Jurkat, Clone E6-1 (cell line): Measurements from ENCODE around the gene LRRC15.

Source experiments
- DNase-seq: peaks from one replicate; pipeline ENCODE4 v3.0.0-alpha.2; 2011; ENCODE audit warnings: low read depth, low spot score
- H3K4me3 ChIP-seq: 2 replicates; pipeline ENCODE4 v1.5.1; 2011; ENCODE audit warnings: mild to moderate bottlenecking, low read length, control low read depth, moderate library complexity

Gene LRRC15

DNA sequence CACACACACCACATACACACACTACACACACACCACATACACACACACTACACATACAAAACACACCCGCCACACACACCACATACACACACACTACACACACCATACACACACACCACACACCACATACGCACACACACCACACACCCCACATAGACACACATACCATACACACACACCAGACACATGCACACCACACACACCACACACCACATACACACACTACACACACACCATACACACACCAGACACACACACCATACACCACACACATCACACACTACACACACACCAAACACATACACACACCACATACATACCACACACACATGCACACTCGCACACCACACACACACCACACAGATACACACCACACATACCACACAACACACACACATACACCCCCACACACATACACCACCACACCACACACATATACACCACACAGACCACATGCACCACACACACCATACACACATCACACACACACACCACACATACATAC, 44.7 kb downstream of the LRRC15 start:
- no peak for DNase-seq
- H3K4me3 ChIP-seq: no peak overlapping the region

DNA sequence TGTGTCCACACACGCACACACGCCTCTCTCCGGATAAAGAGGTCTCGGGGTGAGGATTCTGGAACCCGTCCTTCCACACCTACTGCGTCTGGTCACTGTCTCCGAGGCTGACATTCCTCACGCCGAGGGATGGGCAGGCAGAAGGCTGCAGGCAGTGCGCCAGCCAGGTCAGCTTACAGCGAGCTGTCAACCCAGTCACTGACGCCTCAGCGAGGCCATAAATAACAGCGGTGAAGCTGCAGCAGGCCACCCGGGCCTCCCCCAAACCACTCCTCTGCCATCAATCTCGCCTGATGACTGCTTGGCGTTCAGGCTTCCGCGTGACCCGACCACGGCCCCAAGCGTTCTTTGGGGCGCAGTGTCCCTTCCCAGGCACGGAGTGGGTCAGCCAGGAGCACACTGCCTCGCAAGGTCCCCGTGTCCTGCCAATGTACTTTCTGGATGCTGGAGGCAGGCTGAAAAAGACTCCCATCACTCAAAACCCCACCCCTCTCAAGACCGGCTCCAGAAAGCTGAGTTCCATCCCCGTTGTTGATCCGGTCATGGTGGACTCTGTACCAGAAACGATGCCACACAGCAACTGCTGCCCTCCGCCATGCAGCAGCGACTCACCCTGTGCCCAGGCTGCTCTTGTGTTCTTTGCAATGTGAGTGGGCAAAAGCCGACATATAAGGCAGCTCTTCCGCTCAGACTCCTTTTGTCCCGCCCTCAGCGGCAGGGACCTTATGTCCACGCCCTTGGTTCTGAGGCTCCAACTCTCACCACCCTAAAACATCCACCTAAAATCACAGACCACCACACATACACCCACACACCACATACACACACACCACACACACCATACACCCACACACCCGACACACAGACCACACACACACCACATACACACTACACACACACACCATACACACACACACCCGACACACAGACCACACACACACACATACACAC, 45.5 kb downstream of the LRRC15 start:
- peak overlapping the region; percentile 18 for H3K4me3 ChIP-seq
- peak; percentile 62 for DNase-seq

GRCh38 chr3:194322678-194323211, 46.8 kb downstream of the LRRC15 start:
- no peak overlapping the region for H3K4me3 ChIP-seq

DNA sequence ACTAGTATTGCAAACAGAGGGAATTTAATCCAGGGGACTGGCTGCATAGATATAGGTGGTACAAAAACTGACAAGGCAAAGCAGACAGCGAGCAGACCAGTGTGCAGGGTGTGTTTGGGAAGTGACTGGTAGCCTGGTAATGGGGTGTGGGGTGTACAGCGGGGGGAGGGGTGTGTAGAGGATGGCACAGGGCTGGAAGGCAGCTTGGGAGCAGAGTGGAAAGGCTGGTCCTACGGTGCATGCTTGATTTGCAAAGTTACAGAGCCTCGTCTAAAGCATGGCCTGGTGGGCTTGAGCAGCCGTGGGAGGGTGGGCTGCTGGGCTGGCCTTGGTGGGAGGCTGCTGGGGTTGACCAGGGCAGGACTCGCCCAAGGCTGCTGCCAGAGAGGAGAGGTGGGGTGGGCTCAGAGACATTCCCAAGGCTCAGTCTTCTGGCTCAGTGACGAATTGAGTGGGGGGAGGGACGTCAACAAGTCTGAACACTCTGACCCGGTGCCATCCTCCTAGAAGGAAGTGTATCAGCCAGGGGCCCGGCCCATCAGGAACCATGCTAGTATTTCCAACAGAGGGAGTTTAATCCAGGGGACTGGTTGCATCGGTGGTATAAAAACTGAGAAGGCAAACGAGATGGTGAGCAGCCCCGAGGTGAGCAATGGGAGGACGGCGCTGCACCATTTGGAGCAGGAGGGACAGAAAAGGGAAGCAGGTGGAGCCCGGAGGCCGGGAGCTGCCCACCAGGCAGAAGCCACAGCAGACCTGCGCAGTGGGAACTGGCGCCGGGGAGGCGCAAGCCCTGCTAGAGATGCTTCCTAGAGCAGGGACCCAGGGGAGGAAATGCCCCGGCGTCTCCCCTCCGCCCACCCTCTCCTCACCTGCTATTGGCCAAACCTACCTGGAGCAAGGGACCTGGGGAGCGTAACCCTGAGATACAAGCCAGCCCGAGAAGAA, 47.6 kb downstream of the LRRC15 start:
- DNase-seq: no peak
- no peak overlapping the region for H3K4me3 ChIP-seq

More at GRCh38 chr3:194322678-194323211, 46.8 kb downstream of the LRRC15 start:
- DNase-seq: no peak

DNA sequence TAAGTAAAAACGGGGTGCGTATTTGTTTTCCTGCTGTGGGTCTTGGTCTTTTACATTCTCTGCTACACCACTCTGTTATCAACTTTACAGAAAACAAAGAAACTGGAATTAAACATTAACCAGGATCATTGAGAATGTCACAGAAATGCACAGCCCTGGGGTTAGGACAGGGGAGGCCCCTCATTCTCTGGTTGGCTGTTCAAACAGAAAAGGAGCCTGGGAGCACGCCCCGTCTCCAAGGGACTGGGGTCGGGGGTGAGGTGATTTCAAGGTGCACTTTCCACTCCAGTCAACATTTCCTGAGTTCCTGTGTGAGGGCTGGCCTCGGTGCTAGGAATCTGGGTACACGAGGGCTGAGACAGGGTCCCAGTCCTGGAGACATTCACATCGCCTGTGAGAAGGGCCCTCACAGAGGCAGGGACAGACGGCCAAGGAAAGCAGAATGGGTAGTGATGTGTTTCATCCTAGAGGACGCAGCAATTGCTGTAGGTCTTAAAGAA, 48.7 kb downstream of the LRRC15 start:
- no peak for DNase-seq
- H3K4me3 ChIP-seq: no peak overlapping the region

DNA sequence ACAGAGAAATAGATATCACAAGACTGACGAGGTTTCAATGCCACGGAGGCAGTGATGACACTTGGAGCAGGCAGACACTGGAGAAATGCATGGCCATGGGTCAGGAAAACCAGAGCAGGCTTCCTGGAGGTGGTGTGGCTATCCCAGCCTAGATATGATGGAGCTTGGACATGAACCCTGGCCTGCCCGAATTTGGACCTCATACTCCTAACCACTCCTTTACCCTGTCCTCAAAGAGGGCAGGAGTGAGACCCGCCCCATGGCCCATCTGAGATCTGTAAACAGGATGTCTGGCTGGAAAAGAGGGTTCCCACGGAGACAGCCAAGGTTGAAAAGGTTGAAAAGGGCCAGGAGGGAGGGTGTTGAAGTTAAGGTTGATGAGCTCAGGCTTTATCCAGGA, 49.4 kb downstream of the LRRC15 start:
- H3K4me3 ChIP-seq: no peak overlapping the region
- DNase-seq: no peak

DNA sequence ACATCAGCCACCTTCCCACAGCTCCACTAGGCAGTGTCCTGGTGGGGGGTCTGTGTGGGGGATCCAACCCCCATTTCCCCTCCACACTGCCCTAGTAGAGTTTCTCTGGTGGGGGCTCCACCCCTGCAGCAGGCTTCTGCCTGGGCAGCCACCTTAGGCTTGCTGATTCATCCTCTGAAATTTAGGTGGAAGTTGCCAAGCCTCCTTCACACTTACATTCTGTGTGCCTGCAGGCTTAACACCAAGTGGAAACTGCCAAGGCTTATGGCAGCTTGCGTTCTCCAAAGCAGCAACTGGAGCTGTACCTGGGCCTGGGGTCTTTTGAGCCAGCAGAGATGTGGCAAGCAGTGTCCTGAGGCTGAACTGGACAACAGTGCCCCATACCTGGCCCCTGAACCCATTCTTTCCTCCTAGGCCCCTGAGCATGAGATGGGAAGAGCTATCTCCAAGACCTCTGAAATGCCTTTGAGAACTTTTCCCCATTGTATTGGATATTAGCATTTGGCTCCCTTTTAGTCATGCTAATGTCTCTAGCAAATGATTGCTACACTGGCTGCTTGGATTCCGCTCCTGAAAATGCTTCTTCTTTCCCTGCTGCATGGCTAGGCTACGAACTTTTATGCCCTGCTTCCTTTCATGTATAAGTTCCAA, 50.9 kb downstream of the LRRC15 start:
- no peak for DNase-seq

GRCh38 chr3:194316918-194317317, 52.6 kb downstream of the LRRC15 start:
- DNase-seq: no peak
- H3K4me3 ChIP-seq: no peak overlapping the region

More for the DNA sequence above, 50.9 kb downstream of the LRRC15 start:
- no peak overlapping the region for H3K4me3 ChIP-seq

- no peak overlapping the region for H3K4me3 ChIP-seq
- DNase-seq: no peak
These were observed 53.6 kb downstream of the LRRC15 start for GRCh38 chr3:194315965-194316361.

DNA sequence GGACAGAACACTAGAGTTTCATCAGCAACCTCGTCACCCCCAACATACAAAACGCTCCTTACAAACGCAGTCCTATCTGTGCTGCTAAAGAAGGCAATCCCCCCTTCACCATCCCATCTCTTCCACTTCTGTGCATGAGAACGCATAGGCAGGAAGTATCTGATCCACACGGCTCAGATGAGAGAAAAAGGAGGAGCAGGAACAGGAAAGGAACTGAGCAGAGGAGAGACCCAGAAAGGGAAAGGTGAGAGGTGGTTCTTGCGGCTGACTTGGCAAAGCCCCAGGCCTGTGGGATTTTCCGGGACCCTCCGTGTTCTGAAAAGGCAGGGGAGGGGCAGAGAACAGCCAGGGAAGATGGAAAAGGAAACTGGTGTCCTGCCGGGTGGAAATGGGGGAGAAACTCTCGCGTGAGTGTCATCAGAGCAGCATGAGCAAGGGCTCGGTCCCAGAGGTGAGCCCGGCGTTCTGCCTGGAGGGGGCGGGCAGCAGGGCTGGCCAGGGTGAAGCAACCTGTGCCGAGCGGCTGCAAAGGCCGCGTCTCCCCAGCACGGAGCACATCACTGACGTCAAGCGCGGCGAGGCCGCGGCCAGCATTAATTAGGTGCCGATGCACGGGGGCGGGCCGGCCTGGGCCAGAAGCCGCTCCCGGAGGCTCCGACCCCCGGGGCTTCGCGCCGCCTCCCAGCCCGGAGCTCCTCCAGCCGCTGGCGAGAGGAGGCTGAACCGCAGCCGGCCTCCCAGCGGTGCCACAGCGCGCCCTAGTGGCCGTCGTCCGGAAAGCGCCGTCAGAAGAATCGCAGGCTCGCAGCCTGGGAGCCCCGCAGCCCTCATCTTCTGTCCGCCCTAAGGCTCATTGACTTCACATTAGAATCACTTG, 54.2 kb downstream of the LRRC15 start:
- DNase-seq: no peak
- peak overlapping the region; percentile 49 for H3K4me3 ChIP-seq

- no peak for DNase-seq
- H3K4me3 ChIP-seq: no peak overlapping the region; the same call in 1 of the 2 replicates
These were observed 55.0 kb downstream of the LRRC15 start for GRCh38 chr3:194314388-194315068.

DNA sequence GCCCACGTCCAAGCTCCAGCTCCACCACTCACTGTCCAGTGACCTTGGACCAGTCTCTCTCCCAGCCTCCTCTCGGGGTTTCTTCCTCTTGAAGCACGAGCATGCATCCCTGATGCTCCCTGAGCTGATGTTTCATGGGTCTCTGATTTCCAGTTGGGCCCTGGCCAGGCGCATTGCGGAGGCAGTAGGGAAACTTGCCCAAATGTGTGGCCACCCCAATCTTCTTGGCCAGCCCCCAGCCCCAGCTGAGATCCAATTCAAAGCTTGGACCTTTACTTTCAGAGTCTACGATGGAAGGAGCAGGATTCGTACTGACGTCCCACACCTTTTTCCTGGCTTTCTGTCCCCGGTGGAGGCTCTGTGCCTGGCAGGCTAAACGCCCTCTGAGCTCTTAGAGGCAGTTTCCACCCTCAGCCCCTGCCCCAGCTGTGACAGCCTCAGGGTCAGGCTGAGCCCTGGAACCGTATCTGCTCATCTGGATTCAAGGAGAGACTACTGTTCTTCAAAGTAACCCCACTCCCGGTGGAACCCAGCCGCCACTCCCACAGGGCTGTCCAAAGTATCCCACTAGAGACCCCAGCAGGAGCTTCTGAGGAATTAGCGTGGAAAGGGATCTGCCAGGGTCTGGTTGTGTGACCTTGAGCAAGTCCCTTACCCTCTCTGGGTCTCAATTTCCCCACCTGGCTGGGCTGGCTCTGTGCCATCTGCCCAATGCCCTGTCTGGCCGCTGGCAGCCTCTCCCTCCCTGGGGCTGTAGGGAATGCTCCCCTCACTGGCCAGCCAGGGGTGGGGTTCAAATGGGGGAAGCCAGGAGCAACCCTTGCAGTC, 55.8 kb downstream of the LRRC15 start:
- H3K4me3 ChIP-seq: no peak overlapping the region
- DNase-seq: no peak

DNA sequence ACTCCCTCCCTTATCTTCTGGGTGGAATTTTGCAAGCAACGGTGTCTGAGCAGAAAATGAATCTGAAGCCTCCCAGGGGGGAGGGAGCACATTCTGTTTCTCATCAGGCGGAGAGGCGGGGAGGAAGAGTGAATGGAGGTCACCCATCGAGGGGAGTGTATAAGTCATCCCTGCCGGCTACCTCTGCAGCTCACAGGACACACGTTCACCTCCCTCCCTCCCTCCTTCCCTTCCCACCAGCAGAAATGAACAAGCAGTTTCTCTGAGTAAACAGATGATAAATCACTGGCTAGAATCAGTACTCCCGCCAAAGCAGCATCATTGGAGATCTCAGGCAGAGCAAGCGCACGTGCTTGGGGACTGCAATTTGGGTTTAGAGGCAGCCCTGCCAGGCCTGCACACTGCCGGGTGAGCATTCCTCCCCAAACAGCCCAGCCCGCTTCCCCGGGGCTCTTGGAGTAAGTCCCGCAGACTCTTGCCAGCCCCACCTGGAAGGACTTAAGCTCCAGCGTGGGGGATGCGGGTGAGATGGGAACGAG, 56.7 kb downstream of the LRRC15 start:
- no peak for DNase-seq
- H3K4me3 ChIP-seq: no peak overlapping the region

DNA sequence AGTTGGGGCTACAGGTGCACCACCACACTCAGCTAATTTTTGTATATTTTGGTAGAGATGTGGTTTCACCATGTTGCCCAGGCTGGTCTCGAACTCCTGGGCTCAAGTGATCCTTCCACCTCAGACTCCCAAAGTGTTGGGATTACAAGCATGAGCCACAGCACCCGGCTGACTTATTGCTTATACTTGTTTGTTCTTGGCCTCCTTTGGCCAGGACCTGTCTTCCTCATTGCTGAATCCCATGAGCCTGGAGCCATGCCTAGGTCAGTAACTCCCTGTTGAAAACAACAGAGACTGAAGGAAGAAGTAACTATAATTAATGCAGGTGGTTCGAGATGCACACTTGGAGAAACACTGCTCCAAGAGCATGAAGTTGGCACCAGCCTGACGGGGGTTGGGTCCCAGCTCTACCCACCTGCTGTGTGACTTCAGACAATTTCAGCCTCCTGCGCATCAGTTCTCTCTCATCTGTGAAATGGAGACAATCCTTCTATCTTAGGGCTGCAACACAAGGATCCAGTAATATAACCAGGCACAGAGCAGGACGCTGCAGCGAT, 57.3 kb downstream of the LRRC15 start:
- H3K4me3 ChIP-seq: no peak overlapping the region
- no peak for DNase-seq

GRCh38 chr3:194311000-194311399, 58.5 kb downstream of the LRRC15 start:
- DNase-seq: no peak
- no peak overlapping the region for H3K4me3 ChIP-seq
